Activated CD8-positive, alpha-beta memory T cell treated with anti-CD3 and anti-CD28 coated beads, Interleukin-2, amount 50 U/mL, for 1 hour (primary cell): ENCODE measurements around the gene OR2T12.
"Not testable (repeated sequence)": the region's sequence is repeated elsewhere in the genome, so short reads cannot be mapped to it uniquely, and the experiment has no call there.

Experiments
- DNase-seq: peaks from one replicate; pipeline ENCODE4 v3.0.0-alpha.2; 2020; ENCODE audit errors: extremely low read depth

The OR2T12 gene, protein sequence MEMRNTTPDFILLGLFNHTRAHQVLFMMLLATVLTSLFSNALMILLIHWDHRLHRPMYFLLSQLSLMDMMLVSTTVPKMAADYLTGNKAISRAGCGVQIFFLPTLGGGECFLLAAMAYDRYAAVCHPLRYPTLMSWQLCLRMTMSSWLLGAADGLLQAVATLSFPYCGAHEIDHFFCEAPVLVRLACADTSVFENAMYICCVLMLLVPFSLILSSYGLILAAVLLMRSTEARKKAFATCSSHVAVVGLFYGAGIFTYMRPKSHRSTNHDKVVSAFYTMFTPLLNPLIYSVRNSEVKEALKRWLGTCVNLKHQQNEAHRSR

DNA sequence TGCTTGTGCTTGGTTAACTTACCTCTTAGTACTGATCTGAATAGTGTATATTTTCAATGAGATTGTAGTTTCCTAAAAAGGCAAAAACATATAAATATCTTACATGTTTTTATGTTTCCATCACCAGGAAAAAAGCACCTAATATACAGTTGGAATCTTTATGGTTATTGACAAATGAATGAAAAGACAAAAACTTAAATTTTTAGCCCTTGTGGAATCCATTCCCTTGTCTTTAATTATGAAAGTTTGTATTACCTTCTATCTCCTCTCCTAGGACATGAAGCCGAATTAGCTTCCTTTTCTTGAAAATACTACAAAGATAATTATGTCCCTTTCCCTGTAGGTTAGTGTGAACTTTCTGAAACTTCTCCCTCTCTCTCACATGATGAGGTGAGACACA, at the start of gene OR2T12:
Gene OR2T12, minus strand, starts transcription at position 101 of the 400 bp plus-strand sequence. CDS start 7,846 bp downstream, outside the sequence.
- no peak for DNase-seq

DNA sequence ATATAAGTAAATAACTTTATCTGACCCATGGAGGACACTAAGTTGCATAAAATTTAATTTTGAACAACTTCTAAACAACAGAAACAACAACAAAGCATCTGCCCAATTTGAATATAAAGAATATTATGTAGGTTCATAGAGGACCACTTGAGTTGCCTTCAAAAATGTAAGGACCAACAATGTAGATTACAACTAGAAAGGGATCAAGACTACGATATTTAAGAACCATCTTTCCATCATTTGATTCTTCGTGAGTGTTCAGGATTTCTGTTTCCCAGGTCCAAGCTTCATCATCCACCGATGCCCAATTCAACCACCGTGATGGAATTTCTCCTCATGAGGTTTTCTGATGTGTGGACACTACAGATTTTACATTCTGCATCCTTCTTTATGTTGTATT, 45.3 kb upstream of the OR2T12 start, which contains the start of gene OR14C36:
Gene OR14C36, plus strand, starts transcription at position 301 of the 400 bp plus-strand sequence. Its CDS starts 0 bp downstream, at position 301.
- DNase-seq: no peak

DNA sequence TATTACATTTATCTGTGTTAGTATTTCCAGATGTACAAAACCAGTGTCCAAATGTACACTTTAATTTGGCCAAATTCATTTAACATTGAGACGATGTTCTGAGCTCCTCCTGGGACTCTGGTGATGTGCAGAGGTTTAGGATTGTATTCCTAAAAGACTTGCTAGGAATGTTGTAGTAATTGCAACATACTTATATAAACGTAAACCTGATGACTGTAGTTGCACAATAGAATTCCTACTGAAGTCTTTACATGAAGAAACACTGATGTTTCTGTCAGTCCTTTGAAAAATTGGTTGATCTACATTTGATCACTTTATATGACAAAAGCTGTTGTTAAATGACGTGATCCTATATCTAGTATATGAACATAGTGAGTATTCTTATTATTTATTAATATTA, 40.2 kb upstream of the OR2T12 start:
- no peak for DNase-seq

DNA sequence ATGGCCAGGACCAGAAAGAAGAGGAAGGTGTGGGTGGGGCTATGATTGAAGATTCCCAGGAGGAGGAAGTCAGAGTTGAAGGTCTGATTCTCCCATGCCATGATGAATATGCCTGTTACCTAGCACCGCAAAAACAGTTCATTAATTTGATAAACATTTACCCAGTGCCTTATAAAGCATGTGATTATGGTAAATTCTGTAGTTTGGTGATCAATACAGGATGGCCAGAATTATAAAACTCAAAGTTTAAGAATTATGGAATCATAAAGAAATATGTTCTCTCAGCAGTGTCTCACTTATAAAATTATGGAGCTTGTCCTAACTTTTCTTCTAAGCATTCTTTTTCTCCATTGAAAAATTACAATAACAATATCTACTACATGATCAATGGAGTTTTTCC, 21.2 kb upstream of the OR2T12 start, which contains the start of gene OR2M7:
Gene OR2M7, minus strand, starts transcription at position 101 of the 400 bp plus-strand sequence. Its CDS starts 0 bp downstream, at position 101.
- DNase-seq: no peak

DNA sequence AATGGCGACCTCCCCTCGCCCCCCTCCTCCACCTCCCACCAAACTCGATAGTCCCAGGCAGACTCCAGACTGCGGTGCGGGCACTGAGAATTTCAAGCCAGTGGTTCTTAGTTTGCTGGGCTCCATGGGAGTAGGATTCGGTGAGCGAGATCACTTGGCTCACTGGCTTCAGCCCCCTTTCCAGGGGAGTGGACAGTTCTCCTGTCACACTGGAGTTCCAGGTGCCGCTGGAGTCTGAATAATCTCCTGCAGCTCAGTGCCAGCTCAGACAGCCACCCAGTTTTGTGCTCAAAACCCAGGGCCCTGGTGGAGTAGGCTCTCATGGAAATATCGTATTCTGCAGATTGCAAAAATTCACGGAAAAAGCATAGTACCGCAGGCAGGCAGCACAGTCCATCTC, 13.6 kb upstream of the OR2T12 start:
- no peak for DNase-seq

DNA sequence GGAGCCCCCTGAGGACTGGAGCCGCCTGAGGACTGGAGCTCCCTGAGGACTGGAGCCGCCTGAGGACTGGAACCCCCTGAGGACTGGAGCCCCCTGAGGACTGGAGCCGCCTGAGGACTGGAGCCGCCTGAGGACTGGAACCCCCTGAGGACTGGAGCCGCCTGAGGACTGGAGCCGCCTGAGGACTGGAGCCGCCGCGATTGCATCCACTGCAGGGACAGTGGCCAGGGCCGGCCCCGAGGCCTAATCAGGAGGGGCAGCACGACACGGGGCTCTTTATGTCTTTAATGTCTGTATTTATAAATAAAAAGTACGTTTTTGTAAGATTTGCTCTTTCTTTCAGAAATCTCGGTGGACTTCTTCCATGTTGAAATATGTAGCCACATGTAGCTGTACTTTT, 3.5 kb upstream of the OR2T12 start:
- DNase-seq: not testable (repeated sequence)

DNA sequence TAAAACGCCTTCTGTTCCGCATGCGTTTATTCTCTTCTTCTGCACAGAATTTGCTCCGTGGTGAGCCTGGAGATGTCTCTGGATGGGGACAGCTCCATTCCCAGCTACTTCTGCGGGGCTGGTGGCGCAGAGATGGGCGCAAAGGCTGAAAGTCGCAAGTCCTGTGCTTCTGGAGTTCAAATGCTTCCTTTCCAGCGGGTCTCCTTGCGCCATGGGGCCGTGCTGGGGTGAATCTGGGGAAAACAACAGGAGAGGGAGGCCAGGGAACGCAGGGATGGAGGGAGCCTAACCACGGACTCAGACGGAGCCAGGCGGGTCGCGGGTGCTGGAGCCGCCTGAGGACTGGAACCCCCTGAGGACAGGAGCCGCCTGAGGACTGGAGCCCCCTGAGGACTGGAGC, 2.9 kb upstream of the OR2T12 start:
- no peak for DNase-seq

DNA sequence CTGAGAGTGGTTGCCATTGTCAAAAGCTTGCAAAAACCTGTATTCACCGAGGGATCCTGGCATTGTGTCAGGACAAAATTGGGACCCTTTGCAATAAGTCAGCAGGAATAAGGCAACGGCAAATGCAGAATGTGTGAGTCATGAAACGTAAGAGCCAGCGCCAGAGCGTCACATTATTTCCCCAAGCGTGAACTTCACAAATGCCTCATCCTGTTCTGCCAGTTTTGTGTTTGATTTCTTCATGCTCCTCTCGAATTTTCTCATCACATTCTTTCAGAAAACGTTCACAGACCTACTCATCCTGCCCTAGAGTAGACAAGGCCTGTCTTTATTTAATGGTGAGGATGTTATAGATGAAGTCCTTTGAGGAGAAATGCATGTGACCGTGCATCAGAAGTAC, 2.4 kb upstream of the OR2T12 start:
- not testable (repeated sequence) for DNase-seq

- no peak for DNase-seq
These were observed 14.8 kb downstream of the OR2T12 start for GRCh38 chr1:248288391-248288790.

- DNase-seq: no peak
These were observed 25.3 kb downstream of the OR2T12 start, which contains the start of gene OR2T33 for GRCh38 chr1:248277876-248278275. Gene OR2T33 (minus strand): TSS chr1:248277976. CDS start chr1:248273814, 4,162 bp downstream.

GRCh38 chr1:248273225-248273624, 30.0 kb downstream of the OR2T12 start:
- DNase-seq: not testable (repeated sequence)

- no peak for DNase-seq
These were observed 35.0 kb downstream of the OR2T12 start for GRCh38 chr1:248268178-248268577.

- not testable (repeated sequence) for DNase-seq
These were observed 43.9 kb downstream of the OR2T12 start for GRCh38 chr1:248259309-248259708.

GRCh38 chr1:248243204-248243603, 60.0 kb downstream of the OR2T12 start:
- no peak for DNase-seq
